Uterus (tissue), 4 donors: Measurements from ENCODE around the gene SKAP2. TPM values are rescaled to one million over a fixed set of nuclear protein-coding genes. Genes with fewer than 3 reads are reported as not detected.

Experiments used
- DNase-seq, 2 donors: peaks; one replicate each; pipeline ENCODE4 v3.0.0-alpha.2; 2019 to 2020
- H3K27ac ChIP-seq, 2 donors: fragments of 200-600 bp; sonication (generic); 1 replicate in 1 of 2; 2 replicates in 1 of 2; pipeline ENCODE4 v1.5.1; 2016 to 2018
- H3K27me3 ChIP-seq, 2 donors: fragments of 200-600 bp; sonication (generic); one replicate each; pipeline ENCODE4 v1.5.1; 2018 to 2019; ENCODE audit warnings: control low read depth in 1 of 2
- H3K36me3 ChIP-seq, 2 donors: fragments of 200-600 bp; sonication (generic); one replicate each; pipeline ENCODE4 v1.5.1; 2019; ENCODE audit warnings: control low read depth in 1 of 2
- H3K4me1 ChIP-seq, 2 donors: fragments of 200-600 bp; sonication (generic); one replicate each; pipeline ENCODE4 v1.5.1; 2018 to 2019; ENCODE audit warnings: control low read depth in 1 of 2
- H3K4me3 ChIP-seq, 2 donors: fragments of 200-600 bp; sonication (generic); 1 replicate in 1 of 2; 2 replicates in 1 of 2; pipeline ENCODE4 v1.5.1; 2018 to 2019; ENCODE audit warnings: mild to moderate bottlenecking in 1 of 2
- H3K9me3 ChIP-seq, 2 donors: fragments of 200-600 bp; sonication (generic); one replicate each; pipeline ENCODE4 v1.5.1; 2019; ENCODE audit warnings: control low read depth in 1 of 2
- CTCF ChIP-seq, 4 experiments: fragments of 200-600 bp in 2 of 4; fragments of 450-650 bp in 2 of 4; sonication (generic) in 2 of 4; IDR thresholded peaks; one replicate each; pipeline ENCODE4 v1.5.1; 2016 to 2019; ENCODE audit warnings: antibody characterized with exemption in 4 of 4, mild to moderate bottlenecking in 2 of 4, moderate library complexity in 1 of 4
- POLR2A ChIP-seq, 2 donors: fragments of 450-650 bp; IDR thresholded peaks; one replicate each; pipeline ENCODE4 v1.6.1; 2016; ENCODE audit warnings: antibody characterized with exemption in 2 of 2, mild to moderate bottlenecking in 1 of 2, moderate library complexity in 1 of 2
- intact Hi-C: fragments of 100-400 bp; cut with DNase I; formaldehyde crosslinking; loops from one replicate; pipeline ENCODE4 v1.15.1; 2023; ENCODE audit warnings: low total_unique reads
- total RNA-seq, 4 donors: library from RNA; depleted of rRNA in 3 of 4; stranded (reverse); fragments of >200 nt in 3 of 4; gene quantifications; one replicate each; pipeline versions ENCODE4 v1.1.0 to v1.2.4, GENCODE V29; 2014 to 2023
- donor health status: DM: yes; HTN: yes; CAD: no.

SKAP2 gene
- total RNA-seq, 4 donors from 2014 or later = 3.3 to 50.6 (median 12.6) TPM

- no peaks in the 10 kb centered on the region for H3K27me3 ChIP-seq
- H3K4me3 ChIP-seq = no peak overlapping the region
- no peaks in the 10 kb centered on the region for H3K36me3 ChIP-seq
- H3K9me3 ChIP-seq = no peaks in the 10 kb centered on the region
- no peak overlapping the region for H3K27ac ChIP-seq
- no peak for TF ChIP-seq CTCF (IDR thresholded peaks at IDR 0.05)
- TF ChIP-seq POLR2A (IDR thresholded peaks at IDR 0.05) = no peak
- H3K4me1 ChIP-seq = no peaks in the 10 kb centered on the region
- no peak for DNase-seq
- intact Hi-C loops = no loop called here
These were observed 236.5 kb downstream of the SKAP2 start for GRCh38 chr7:26627891-26628341.

GRCh38 chr7:26627221-26627620 is 237.2 kb downstream of the SKAP2 start:
- Histone ChIP-seq H3K36me3 (no peaks in the 10 kb centered on the region), H3K27ac (no peak overlapping the region), H3K4me1 (no peaks in the 10 kb centered on the region), H3K27me3 (no peaks in the 10 kb centered on the region), H3K9me3 (no peaks in the 10 kb centered on the region), H3K4me3 (no peak overlapping the region)
- intact Hi-C loops = no loop called here
- TF ChIP-seq POLR2A (IDR thresholded peaks at IDR 0.05) = no peak
- TF ChIP-seq CTCF (IDR thresholded peaks at IDR 0.05) = no peak
- DNase-seq = no peak

GRCh38 chr7:26626687-26627086 is 237.7 kb downstream of the SKAP2 start:
- TF ChIP-seq CTCF (IDR thresholded peaks at IDR 0.05) (no peak), POLR2A (IDR thresholded peaks at IDR 0.05) (no peak)
- DNase-seq = no peak

GRCh38 chr7:26626156-26626555 is 238.2 kb downstream of the SKAP2 start:
- H3K4me3 ChIP-seq = no peak overlapping the region
- intact Hi-C loops = no loop called here
- no peaks in the 10 kb centered on the region for H3K36me3 ChIP-seq
- TF ChIP-seq POLR2A (IDR thresholded peaks at IDR 0.05) (no peak), CTCF (IDR thresholded peaks at IDR 0.05) (no peak)
- no peak for DNase-seq
- H3K27me3 ChIP-seq = no peaks in the 10 kb centered on the region
- no peaks in the 10 kb centered on the region for H3K4me1 ChIP-seq
- H3K9me3 ChIP-seq = no peaks in the 10 kb centered on the region
- H3K27ac ChIP-seq = no peak overlapping the region

More at GRCh38 chr7:26626687-26627086, 237.7 kb downstream of the SKAP2 start:
- Histone ChIP-seq H3K9me3 (no peaks in the 10 kb centered on the region), H3K36me3 (no peaks in the 10 kb centered on the region), H3K27me3 (no peaks in the 10 kb centered on the region), H3K4me1 (no peaks in the 10 kb centered on the region), H3K4me3 (no peak overlapping the region), H3K27ac (no peak overlapping the region)
- intact Hi-C loops = no loop called here

- no peaks in the 10 kb centered on the region for H3K9me3 ChIP-seq
- H3K36me3 ChIP-seq = no peaks in the 10 kb centered on the region
- no peak overlapping the region for H3K4me3 ChIP-seq
- no peak for DNase-seq
- no peaks in the 10 kb centered on the region for H3K27me3 ChIP-seq
- no peak overlapping the region for H3K27ac ChIP-seq
- intact Hi-C loops = no loop called here
- no peaks in the 10 kb centered on the region for H3K4me1 ChIP-seq
- TF ChIP-seq CTCF (IDR thresholded peaks at IDR 0.05) (no peak), POLR2A (IDR thresholded peaks at IDR 0.05) (no peak)
These were observed 239.1 kb downstream of the SKAP2 start for GRCh38 chr7:26625286-26625685.
